ENCODE results near the gene NOP10. TPM values are rescaled to one million over a fixed set of nuclear protein-coding genes. Genes with fewer than 3 reads are reported as not detected.

Gene NOP10
- total RNA-seq, 2 experiments from 2014 or later, result 217 to 313 TPM

DNA sequence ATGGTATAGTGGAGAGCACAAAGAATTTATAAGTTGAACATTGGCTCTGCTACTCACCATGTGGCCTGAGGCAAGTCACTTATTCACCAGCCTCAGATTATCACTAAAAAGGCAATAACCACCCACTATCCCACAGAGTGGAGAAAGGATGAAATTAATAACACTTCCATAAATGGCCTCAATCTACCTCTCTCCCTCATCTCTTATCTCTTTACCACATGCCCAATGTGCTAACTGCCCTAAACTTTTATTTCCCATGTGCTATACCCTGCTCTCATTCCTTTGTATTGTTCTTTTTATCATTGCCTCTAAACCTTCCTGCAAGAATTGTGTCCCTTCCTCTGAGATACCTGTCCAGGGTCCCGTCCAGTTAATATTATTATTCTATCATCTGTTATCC, 31.4 kb downstream of the NOP10 start:
- no peaks in the 10 kb centered on the region for H3K27me3 Mint-ChIP-seq
- H3K4me3 Mint-ChIP-seq, result no peak overlapping the region
- ChIA-PET POLR2A (no interaction called here), CTCF (no interaction called here)
- peaks cover 53% of the 10 kb centered on the region for H3K4me1 Mint-ChIP-seq
- H3K27ac Mint-ChIP-seq, result no peak overlapping the region
- DNase-seq (no peak), ATAC-seq (no peak)
- H3K36me3 Mint-ChIP-seq (ENCODE audit: low read depth), result peaks cover 26% of the 10 kb centered on the region
- intact Hi-C loops (cut with DNase I, micrococcal nuclease), result no loop called here
- H3K9me3 Mint-ChIP-seq (ENCODE audit: low read depth), result peaks cover 2% of the 10 kb centered on the region

DNA sequence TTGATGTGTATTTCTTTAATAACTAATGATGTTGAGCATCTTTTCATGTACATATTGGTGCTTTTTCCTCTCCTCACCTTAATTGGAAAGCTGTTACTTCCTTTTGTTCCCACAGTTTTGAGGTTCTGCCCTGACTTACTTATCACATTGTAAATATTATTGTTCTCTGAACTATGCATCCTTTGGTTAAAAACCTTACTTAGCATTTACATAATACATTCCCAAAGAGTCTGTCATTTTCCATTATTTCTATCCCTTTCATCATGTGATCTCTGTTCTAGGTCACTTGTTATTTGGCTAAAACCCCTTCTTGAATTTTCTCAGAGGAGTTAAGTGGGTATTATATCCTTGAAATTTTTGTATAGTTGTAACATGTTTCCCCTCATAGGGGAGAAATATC, 38.3 kb downstream of the NOP10 start:
- Mint-ChIP-seq H3K4me3 (no peak overlapping the region), H3K27me3 (no peaks in the 10 kb centered on the region), H3K4me1 (peaks cover 45% of the 10 kb centered on the region), H3K36me3 (ENCODE audit: low read depth) (peaks cover 16% of the 10 kb centered on the region), H3K9me3 (ENCODE audit: low read depth) (peaks cover 2% of the 10 kb centered on the region), H3K27ac (no peak overlapping the region)
- ChIA-PET POLR2A (interaction anchor here (0.8 kb wide), 1 partner anchor 268 kb away, joined by 6 read pairs; no protein-coding TSS in a partner anchor), CTCF (interaction anchor here (0.5 to 1.0 kb wide), 3 partner anchors 16 to 63 kb away, joined by 3 to 4 read pairs (median 3); no protein-coding TSS in a partner anchor)
- DNase-seq (no peak), ATAC-seq (no peak)
- intact Hi-C loops (cut with DNase I, micrococcal nuclease), result no loop called here

DNA sequence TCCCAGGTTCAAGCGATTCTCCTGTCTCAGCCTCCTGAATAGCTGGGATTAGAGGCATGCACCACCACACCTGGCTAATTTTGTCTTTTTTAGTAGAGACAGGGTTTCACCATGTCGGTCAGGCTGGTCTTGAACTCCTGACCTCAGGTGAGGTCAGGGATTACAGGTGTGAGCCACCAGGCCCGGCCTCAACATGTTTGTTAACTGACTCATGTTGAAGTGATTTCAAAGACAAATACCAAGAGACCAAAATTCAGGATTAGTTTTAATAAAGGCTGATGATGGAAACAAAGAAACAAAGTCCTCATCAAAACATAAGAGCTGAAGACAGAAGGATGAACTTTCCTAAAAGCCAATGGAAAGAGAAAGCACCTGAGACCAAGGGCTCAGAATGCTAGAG, 41.9 kb downstream of the NOP10 start:
- Mint-ChIP-seq H3K4me1 (peaks cover 46% of the 10 kb centered on the region), H3K4me3 (no peak overlapping the region), H3K36me3 (ENCODE audit: low read depth) (peaks cover 15% of the 10 kb centered on the region), H3K9me3 (ENCODE audit: low read depth) (no peaks in the 10 kb centered on the region), H3K27ac (no peak overlapping the region), H3K27me3 (no peaks in the 10 kb centered on the region)
- POLR2A ChIA-PET, result no interaction called here
- CTCF ChIA-PET, result no interaction called here
- no peak for DNase-seq
- intact Hi-C loops (cut with DNase I, micrococcal nuclease), result no loop called here
- no peak for ATAC-seq

DNA sequence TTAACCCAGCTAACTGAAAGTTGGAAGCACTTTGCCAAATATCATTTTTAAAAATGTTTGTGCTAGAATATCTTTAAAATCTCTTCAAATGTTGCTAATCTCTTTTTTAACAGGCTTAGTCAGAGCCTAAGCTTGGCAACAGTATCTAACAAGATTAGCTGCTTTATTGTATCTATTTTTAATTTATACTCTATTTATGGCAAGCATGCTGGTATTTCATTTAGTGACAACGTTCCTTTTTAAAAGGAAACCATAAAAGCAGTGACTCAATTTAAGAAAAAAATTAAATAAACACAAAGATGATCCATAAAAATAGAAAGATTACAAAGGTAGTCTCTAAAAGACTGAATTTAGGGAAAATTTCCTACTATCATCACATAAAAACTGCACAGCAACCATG, 45.9 kb downstream of the NOP10 start:
- POLR2A ChIA-PET, result no interaction called here

DNA sequence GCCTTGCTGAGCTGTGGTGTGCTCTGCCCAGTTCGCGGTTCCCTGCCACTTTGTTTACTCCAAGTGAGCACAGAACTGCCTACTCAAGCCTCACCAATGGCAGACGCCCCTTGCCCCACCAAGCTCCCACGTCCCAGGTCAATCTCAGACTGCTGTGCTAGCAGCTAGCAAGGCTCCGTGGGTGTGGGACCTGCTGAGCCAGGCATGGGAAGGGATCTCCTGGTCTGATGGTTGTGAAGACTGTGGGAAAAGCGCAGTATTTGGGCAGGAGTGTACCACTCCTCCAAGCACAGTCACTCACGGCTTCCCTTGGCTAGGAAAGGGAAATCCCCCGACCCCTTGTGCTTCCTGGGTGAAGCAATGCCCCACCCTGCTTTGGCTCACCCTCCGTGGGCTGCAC, 50.3 kb downstream of the NOP10 start:
- no peak overlapping the region for H3K27ac Mint-ChIP-seq
- no peak for DNase-seq
- ATAC-seq, result no peak
- H3K36me3 Mint-ChIP-seq (ENCODE audit: low read depth), result peaks cover 23% of the 10 kb centered on the region
- H3K4me1 Mint-ChIP-seq, result peaks cover 22% of the 10 kb centered on the region
- no peaks in the 10 kb centered on the region for H3K9me3 Mint-ChIP-seq (ENCODE audit: low read depth)
- POLR2A ChIA-PET, result no interaction called here
- H3K4me3 Mint-ChIP-seq, result no peak overlapping the region
- CTCF ChIA-PET, result interaction anchor here (0.8 to 1.2 kb wide), 2 partner anchors 9 to 52 kb away, joined by 3 read pairs; no protein-coding TSS in a partner anchor
- intact Hi-C loops (cut with DNase I, micrococcal nuclease), result no loop called here
- no peaks in the 10 kb centered on the region for H3K27me3 Mint-ChIP-seq

More for the DNA sequence above, 45.9 kb downstream of the NOP10 start:
- Mint-ChIP-seq H3K4me1 (peaks cover 32% of the 10 kb centered on the region), H3K27me3 (no peaks in the 10 kb centered on the region), H3K4me3 (no peak overlapping the region), H3K27ac (no peak overlapping the region), H3K36me3 (ENCODE audit: low read depth) (peaks cover 20% of the 10 kb centered on the region), H3K9me3 (ENCODE audit: low read depth) (no peaks in the 10 kb centered on the region)
- ATAC-seq, result no peak
- intact Hi-C loops (cut with DNase I, micrococcal nuclease), result no loop called here
- DNase-seq, result no peak
- CTCF ChIA-PET, result interaction anchor here (0.9 kb wide), 1 partner anchor 218 kb away, joined by 3 read pairs; no protein-coding TSS in a partner anchor

Small RNAs within 50 kb of the gene (microRNA-seq; reads per million reads assigned to microRNA genes)
- gene MIR1233-1 (ENCODE audit: borderline replicate concordance), result not detected

Other genes starting within 250 kb of the NOP10 start
- 10 to 100 TPM; 46.7 to 48.5 TPM for gene EMC7, start 241.3 kb downstream of the NOP10 start, total RNA-seq
- gene PGBD4, start 241.1 kb downstream of the NOP10 start, total RNA-seq, result 1 to 10 TPM; 2.3 to 2.4 TPM
- 10 to 100 TPM; 45.0 to 47.5 TPM for gene KATNBL1, start 133.0 kb downstream of the NOP10 start, total RNA-seq
- gene EMC4, start 118.1 kb downstream of the NOP10 start, total RNA-seq, result 10 to 100 TPM; 85.5 to 91.0 TPM
- 10 to 100 TPM; 18.2 to 22.1 TPM for gene SLC12A6, start 5.4 kb downstream of the NOP10 start, total RNA-seq
- not detected for gene NUTM1, start 179 bp upstream of the NOP10 start, total RNA-seq
- gene LPCAT4, start 24.1 kb upstream of the NOP10 start, total RNA-seq, result 10 to 100 TPM; 44.4 to 52.7 TPM
- 100 to 1,000 TPM; 147 to 165 TPM for gene GOLGA8A, start 94.7 kb upstream of the NOP10 start, total RNA-seq
- gene GOLGA8B, start 240.5 kb upstream of the NOP10 start, total RNA-seq, result 10 to 100 TPM; 47.9 to 49.4 TPM

Data from activated CD4-positive, alpha-beta T cell treated with anti-CD3 and anti-CD28 coated beads for 36 hours (primary cell).